Measurements from ENCODE around the gene ZNF474. TPM values are rescaled to one million over a fixed set of nuclear protein-coding genes. Genes with fewer than 3 reads are reported as not detected.

ZNF474 gene
- total RNA-seq, 1 donor from 2014 or later, result not detected

DNA sequence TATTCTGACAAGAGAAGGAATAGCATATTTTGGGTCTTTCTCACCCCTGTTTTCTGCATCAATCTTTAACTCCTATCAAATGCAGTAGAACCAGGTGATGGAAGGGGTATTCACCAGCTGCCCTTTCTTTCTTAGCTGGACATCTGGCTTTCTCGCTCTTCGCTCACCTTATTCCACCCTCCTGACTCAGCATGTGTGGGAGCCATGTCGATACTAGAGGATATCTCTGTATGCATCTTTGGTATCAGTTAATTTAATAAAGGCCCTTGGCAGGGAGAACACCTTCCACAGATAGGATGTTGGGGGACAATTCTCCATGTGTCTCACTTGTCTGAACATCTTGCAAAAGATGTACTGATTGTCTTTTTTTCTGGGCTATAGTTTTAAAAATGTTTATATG lies 71.5 kb downstream of the ZNF474 start:
- no peak overlapping the region for H3K4me3 Mint-ChIP-seq

DNA sequence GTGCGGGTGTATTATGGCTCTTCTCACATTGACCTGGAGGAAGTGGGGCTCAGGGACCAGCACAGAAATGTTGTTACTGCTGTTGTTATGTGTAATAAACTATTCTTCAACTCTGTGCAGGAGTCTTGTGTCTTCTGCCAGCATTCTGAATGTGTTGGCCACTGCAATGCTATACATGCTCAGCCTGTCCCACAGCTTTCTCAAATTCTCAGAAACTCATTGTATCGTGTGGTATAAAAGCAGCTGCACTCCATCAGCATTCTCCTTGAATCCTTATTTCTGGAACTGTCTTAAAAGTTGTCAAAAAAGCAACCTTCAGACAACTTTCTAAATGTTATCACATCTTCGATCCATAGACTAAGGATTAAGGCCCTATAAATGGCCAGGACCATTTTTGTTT lies 72.0 kb downstream of the ZNF474 start:
- Mint-ChIP-seq H3K9me3 (peaks cover 5% of the 10 kb centered on the region), H3K27ac (no peak overlapping the region)
- DNase-seq (ENCODE audit: low spot score), result no peak

More for the DNA sequence above, 71.5 kb downstream of the ZNF474 start:
- no peak overlapping the region for H3K27ac Mint-ChIP-seq
- H3K27me3 Mint-ChIP-seq (ENCODE audit: insufficient read depth), result peaks cover 15% of the 10 kb centered on the region
- no peaks in the 10 kb centered on the region for H3K36me3 Mint-ChIP-seq (ENCODE audit: low read depth)
- DNase-seq (ENCODE audit: low spot score), result no peak
- intact Hi-C loops (cut with micrococcal nuclease), result no loop called here
- no peaks in the 10 kb centered on the region for H3K4me1 Mint-ChIP-seq (ENCODE audit: low read depth)
- H3K9me3 Mint-ChIP-seq, result peaks cover 5% of the 10 kb centered on the region

GRCh38 chr5:122202952-122203351 lies 73.6 kb downstream of the ZNF474 start:
- Mint-ChIP-seq H3K4me1 (ENCODE audit: low read depth) (no peaks in the 10 kb centered on the region), H3K9me3 (peaks cover 5% of the 10 kb centered on the region), H3K4me3 (no peak overlapping the region), H3K36me3 (ENCODE audit: low read depth) (no peaks in the 10 kb centered on the region), H3K27ac (no peak overlapping the region), H3K27me3 (ENCODE audit: insufficient read depth) (peaks cover 13% of the 10 kb centered on the region)
- intact Hi-C loops (cut with micrococcal nuclease), result no loop called here
- no peak for DNase-seq (ENCODE audit: low spot score)

More for the DNA sequence above, 72.0 kb downstream of the ZNF474 start:
- no peaks in the 10 kb centered on the region for H3K4me1 Mint-ChIP-seq (ENCODE audit: low read depth)
- H3K4me3 Mint-ChIP-seq, result no peak overlapping the region
- intact Hi-C loops (cut with micrococcal nuclease), result no loop called here
- no peaks in the 10 kb centered on the region for H3K36me3 Mint-ChIP-seq (ENCODE audit: low read depth)
- H3K27me3 Mint-ChIP-seq (ENCODE audit: insufficient read depth), result peaks cover 15% of the 10 kb centered on the region

Other genes starting within 250 kb of the ZNF474 start
- 17.7 and 18.9 TPM in 2 replicates for gene SRFBP1, start 167.6 kb upstream of the ZNF474 start, total RNA-seq
- not detected in 2 replicates for gene LOX, start 51.3 kb upstream of the ZNF474 start, total RNA-seq
- gene SNCAIP, start 182.7 kb downstream of the ZNF474 start, total RNA-seq, result not detected in 2 replicates

All from activated T-helper 1 cell treated with anti-CD3 and anti-CD28 coated beads, Interleukin-12 subunit alpha, Interleukin-12 subunit beta, Interleukin-2, Interleukin-4 antibody, amounts not matched to agents 30 ng/mL and 10 ng/mL and 1 ng/mL, durations not matched to agents 14 hours and 24 hours and 36 hours (primary cell).